Calu3 (cell line): ENCODE results near the gene FHIT. TPM values are rescaled to one million over a fixed set of nuclear protein-coding genes. Genes with fewer than 3 reads are reported as not detected.

ENCODE experiments used
- BruUV-seq: library from RNA; stranded (reverse); fragments of 400-500 nt; replicated peaks from 2 replicates; lab custom pipeline; 2021; lab: Mats Ljungman, UMichigan
- CTCF ChIA-PET: fragments of 300-600 bp; sonication (Branson Sonifier 250); formaldehyde crosslinking; loops from one replicate; lab custom pipeline; 2022; ENCODE audit warnings: antibody characterized with exemption; lab: Charles Lee
- DNase-seq: peaks from one replicate; pipeline ENCODE4 v3.0.0; 2022
- H3K27ac Mint-ChIP-seq: one replicate; pipeline ENCODE4 v1.8.0; 2022; ENCODE audit warnings: mixed read lengths; ENCODE audit not compliant: unreplicated experiment
- H3K27me3 Mint-ChIP-seq: one replicate; pipeline ENCODE4 v1.8.0; 2022; ENCODE audit warnings: mixed read lengths; ENCODE audit not compliant: unreplicated experiment
- H3K36me3 Mint-ChIP-seq: one replicate; pipeline ENCODE4 v1.8.0; 2022; ENCODE audit warnings: mild to moderate bottlenecking, moderate library complexity, mixed read lengths; ENCODE audit not compliant: insufficient read depth, unreplicated experiment
- H3K4me1 Mint-ChIP-seq: one replicate; pipeline ENCODE4 v1.8.0; 2022; ENCODE audit warnings: mild to moderate bottlenecking, low read depth, mixed read lengths; ENCODE audit not compliant: unreplicated experiment
- H3K4me3 Mint-ChIP-seq: one replicate; pipeline ENCODE4 v1.8.0; 2022; ENCODE audit warnings: mild to moderate bottlenecking, low read depth, moderate library complexity, mixed read lengths; ENCODE audit not compliant: unreplicated experiment
- H3K9me3 Mint-ChIP-seq: one replicate; pipeline ENCODE4 v1.8.0; 2022; ENCODE audit warnings: low read depth, mixed read lengths; ENCODE audit not compliant: unreplicated experiment
- CTCF ChIP-seq: fragments of 200-600 bp; IDR thresholded peaks from one replicate; pipeline ENCODE4 v1.8.0; 2022; ENCODE audit warnings: antibody characterized with exemption; ENCODE audit not compliant: unreplicated experiment
- intact Hi-C: fragments of 100-400 bp; cut with micrococcal nuclease; formaldehyde crosslinking; loops from one replicate; pipeline ENCODE4 v1.10.0; 2022; ENCODE audit not compliant: unreplicated experiment
- total RNA-seq: library from RNA; stranded (reverse); gene quantifications from 2 replicates; pipeline ENCODE4 v1.2.3, GENCODE V29; 2022

The FHIT gene
- total RNA-seq, 1 experiment from 2014 or later = 6.2 TPM

DNA sequence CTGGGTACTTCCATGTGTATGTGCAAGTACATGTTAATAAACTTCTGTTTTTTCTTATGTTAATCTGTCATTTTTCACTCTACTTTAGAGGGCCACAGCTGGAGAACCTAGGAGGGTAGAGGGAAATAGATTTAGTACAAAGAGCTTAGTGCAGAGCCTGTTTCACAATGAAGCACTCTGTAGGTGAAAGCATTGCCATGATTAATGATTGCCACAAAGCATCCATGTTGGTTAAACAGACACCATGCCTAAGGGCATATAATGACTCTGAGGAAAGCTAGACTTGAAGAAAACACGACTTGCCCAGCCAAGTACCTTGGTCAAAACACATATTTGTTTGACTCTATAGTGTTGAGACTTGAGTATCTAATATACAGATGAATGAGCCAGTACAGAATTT lies 338.4 kb downstream of the FHIT start:
- no peak for DNase-seq
- CTCF ChIA-PET = no interaction called here
- Mint-ChIP-seq H3K9me3 (peaks cover 11% of the 10 kb centered on the region), H3K27me3 (no peaks in the 10 kb centered on the region), H3K4me3 (no peak overlapping the region), H3K4me1 (no peaks in the 10 kb centered on the region), H3K27ac (no peak overlapping the region), H3K36me3 (no peaks in the 10 kb centered on the region)
- no peak for TF ChIP-seq CTCF
- no TSS peak for BruUV-seq
- intact Hi-C loops = no loop called here

DNA sequence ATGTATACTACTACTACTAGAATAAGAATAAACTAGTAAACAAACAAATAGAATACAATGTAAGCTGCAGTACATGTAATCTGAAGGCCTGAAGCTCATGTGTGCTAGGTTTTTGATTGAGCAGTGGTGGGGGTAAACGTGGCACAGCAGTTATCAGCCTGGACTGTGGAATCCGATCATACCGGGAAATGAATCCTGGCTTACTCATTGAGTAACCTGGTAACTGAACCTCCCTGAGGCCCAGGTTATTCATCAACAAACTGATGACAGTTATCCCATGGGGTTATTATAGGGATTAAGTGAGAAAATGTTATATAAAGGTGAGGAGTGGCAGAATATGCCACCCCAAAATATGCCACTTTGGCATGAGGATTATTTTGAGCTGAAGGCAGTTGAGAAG lies 339.1 kb downstream of the FHIT start:
- no peak for DNase-seq
- Mint-ChIP-seq H3K4me1 (no peaks in the 10 kb centered on the region), H3K4me3 (no peak overlapping the region), H3K9me3 (peaks cover 7% of the 10 kb centered on the region), H3K27me3 (no peaks in the 10 kb centered on the region), H3K36me3 (no peaks in the 10 kb centered on the region), H3K27ac (no peak overlapping the region)
- no TSS peak for BruUV-seq
- TF ChIP-seq CTCF = no peak
- CTCF ChIA-PET = no interaction called here
- intact Hi-C loops = no loop called here

DNA sequence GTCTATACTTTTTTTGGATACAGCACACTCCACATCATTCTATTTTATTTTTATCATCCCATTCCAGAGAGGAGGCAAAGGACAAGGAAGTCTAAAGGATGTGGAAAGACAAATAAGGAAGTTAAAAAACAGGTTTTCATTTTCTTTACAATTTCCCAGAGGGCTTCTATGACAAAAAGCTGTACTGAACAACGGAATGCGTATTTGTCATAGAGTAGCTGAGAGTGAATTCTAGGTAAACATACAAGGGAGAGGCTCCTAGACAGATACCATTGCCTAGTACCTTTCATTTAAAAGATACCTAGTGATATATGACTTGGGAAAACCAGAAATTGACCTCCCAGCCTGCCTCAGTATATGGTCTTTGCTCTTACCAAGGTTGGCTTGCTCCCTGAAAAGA lies 341.7 kb downstream of the FHIT start:
- no peak for DNase-seq
- Mint-ChIP-seq H3K36me3 (no peaks in the 10 kb centered on the region), H3K27me3 (no peaks in the 10 kb centered on the region), H3K4me1 (no peaks in the 10 kb centered on the region), H3K9me3 (peaks cover 8% of the 10 kb centered on the region), H3K4me3 (no peak overlapping the region), H3K27ac (no peak overlapping the region)
- intact Hi-C loops = no loop called here
- no TSS peak for BruUV-seq
- CTCF ChIA-PET = no interaction called here
- TF ChIP-seq CTCF = no peak

DNA sequence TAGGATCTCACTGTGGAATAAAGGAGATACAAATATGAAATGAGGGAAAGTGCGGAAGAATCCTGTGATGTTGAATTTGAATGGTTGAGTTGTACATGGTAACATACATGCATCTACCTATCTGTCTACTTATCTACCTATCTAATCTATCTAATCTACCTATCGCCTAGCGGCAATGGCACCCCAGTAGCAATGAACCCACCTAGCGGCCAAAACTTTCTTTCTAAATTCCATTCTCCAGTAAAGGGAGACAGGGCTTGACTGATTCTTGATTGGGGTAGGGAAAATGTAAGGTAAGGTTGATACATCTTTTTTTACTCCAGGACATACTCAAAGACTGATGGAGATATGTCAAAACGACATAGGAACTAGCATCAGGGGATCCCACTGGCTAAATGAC lies 345.0 kb downstream of the FHIT start:
- BruUV-seq = no TSS peak
- no peaks in the 10 kb centered on the region for H3K4me1 Mint-ChIP-seq
- H3K36me3 Mint-ChIP-seq = no peaks in the 10 kb centered on the region
- intact Hi-C loops = no loop called here
- peaks cover 6% of the 10 kb centered on the region for H3K9me3 Mint-ChIP-seq
- H3K27me3 Mint-ChIP-seq = no peaks in the 10 kb centered on the region
- DNase-seq = no peak
- no peak overlapping the region for H3K27ac Mint-ChIP-seq
- H3K4me3 Mint-ChIP-seq = no peak overlapping the region
- TF ChIP-seq CTCF = no peak
- CTCF ChIA-PET = no interaction called here
